ENCODE measurements around the gene PWWP2B.

DNA sequence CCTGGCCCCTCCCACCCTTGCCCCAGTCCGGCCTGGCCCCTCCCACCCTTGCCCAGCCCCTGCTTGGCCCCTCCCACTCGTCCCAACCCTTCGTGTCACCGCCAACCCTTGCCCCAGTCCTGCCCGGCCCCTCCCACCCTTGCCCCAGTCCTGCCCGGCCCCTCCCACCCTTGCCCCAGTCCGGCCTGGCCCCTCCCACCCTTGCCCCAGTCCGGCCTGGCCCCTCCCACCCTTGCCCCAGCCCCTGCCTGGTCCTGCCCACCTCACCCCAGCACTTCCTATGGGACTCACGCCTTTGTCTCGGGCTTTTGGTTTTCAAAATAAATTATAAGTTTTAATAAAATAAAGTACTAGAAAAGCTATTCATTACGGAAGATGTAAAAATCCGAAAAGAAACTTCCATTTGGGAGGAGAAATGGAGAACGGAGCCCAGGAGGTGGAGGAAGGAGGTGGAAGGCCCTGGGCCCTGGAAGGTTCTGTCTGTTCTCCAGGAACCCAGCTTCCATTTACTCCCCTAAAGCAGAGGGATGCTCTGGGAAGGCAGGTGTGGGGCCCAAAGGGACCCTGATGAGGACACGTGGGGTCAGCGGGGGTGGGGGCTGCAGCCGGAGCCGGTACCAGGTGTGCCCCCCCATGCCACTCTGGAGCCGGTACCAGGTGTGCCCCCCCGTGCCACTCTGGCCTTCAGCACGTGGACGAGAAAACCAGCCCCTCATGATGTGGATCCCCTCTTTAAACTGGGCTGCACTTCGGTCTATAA, 52.2 kb downstream of the PWWP2B start:
- TF ChIP-seq, protein P1, sequence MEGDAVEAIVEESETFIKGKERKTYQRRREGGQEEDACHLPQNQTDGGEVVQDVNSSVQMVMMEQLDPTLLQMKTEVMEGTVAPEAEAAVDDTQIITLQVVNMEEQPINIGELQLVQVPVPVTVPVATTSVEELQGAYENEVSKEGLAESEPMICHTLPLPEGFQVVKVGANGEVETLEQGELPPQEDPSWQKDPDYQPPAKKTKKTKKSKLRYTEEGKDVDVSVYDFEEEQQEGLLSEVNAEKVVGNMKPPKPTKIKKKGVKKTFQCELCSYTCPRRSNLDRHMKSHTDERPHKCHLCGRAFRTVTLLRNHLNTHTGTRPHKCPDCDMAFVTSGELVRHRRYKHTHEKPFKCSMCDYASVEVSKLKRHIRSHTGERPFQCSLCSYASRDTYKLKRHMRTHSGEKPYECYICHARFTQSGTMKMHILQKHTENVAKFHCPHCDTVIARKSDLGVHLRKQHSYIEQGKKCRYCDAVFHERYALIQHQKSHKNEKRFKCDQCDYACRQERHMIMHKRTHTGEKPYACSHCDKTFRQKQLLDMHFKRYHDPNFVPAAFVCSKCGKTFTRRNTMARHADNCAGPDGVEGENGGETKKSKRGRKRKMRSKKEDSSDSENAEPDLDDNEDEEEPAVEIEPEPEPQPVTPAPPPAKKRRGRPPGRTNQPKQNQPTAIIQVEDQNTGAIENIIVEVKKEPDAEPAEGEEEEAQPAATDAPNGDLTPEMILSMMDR (IDR thresholded peaks at IDR 0.05), result no peak
- TF ChIP-seq POLR2A (IDR thresholded peaks at IDR 0.05), result no peak

Data from sigmoid colon (tissue), 3 donors.